Peyer's patch (tissue), 4 donors: ENCODE results near the gene JADE2.

ENCODE experiments used
- CTCF ChIP-seq, 6 experiments: fragments of 450-650 bp in 4 of 6; fragments of 200-600 bp in 2 of 6; sonication (generic) in 1 of 6; IDR thresholded peaks; one replicate each; pipeline ENCODE4 v1.5.1; 2017 to 2019; ENCODE audit warnings: antibody characterized with exemption in 6 of 6, mild to moderate bottlenecking in 3 of 6, moderate library complexity in 1 of 6
- POLR2A ChIP-seq, 2 donors: fragments of 450-650 bp; IDR thresholded peaks; one replicate each; pipeline ENCODE4 v1.5.1; 2017; ENCODE audit warnings: antibody characterized with exemption in 2 of 2, mild to moderate bottlenecking in 2 of 2, moderate library complexity in 2 of 2

GRCh38 chr5:134561871-134562296 is 36.4 kb downstream of the JADE2 start:
- peak in 3 of 6 experiments; percentile 20 to 34 (median 25) for TF ChIP-seq CTCF (IDR thresholded peaks at IDR 0.05)
- no peak for TF ChIP-seq POLR2A (IDR thresholded peaks at IDR 0.05)
